B cell (primary cell): Measurements from ENCODE around the gene ERICH6B. TPM values are rescaled to one million over a fixed set of nuclear protein-coding genes. Genes with fewer than 3 reads are reported as not detected.

Experiments used
- ATAC-seq: fragments of 200-7000 bp; cut with Tn5 transposase; one replicate; pipeline ENCODE4 v1.10.0; 2021; ENCODE audit warnings: low read depth, mild to moderate bottlenecking, moderate number of reproducible peaks, moderate library complexity
- CTCF ChIA-PET: fragments of 350-600 bp; sonication (Branson Sonifier 250); formaldehyde crosslinking; loops from one replicate; lab custom pipeline; 2021; ENCODE audit warnings: antibody characterized with exemption, inconsistent platforms; lab: Charles Lee
- POLR2A ChIA-PET: fragments of 350-600 bp; sonication (Branson Sonifier 250); formaldehyde crosslinking; loops from one replicate; lab custom pipeline; 2021; ENCODE audit warnings: antibody characterized with exemption; lab: Charles Lee
- DNase-seq: peaks from one replicate; pipeline ENCODE4 v3.0.0; 2013
- H2AFZ ChIP-seq: 2 replicates; pipeline ENCODE4 v1.6.1; 2012; ENCODE audit warnings: mild to moderate bottlenecking, low read depth, low read length; ENCODE audit not compliant: insufficient read depth, poor library complexity, severe bottlenecking
- H3K27ac ChIP-seq, 2 donors: 1 replicate in 1 of 2; 2 replicates in 1 of 2; pipeline ENCODE4 v1.5.1; 2012 to 2013; ENCODE audit warnings: low read length in 2 of 2, mild to moderate bottlenecking in 2 of 2, moderate library complexity in 1 of 2
- H3K27me3 ChIP-seq, 4 experiments: fragments of 200-600 bp in 1 of 4; sonication (generic) in 1 of 4; replicated peaks in 1 of 4; 1 replicate in 2 of 4; 2 replicates in 2 of 4; pipeline versions ENCODE4 v1.6.1 to v1.7.0; 2013 to 2016; ENCODE audit warnings: low read length in 3 of 4, mild to moderate bottlenecking in 2 of 4, mixed read lengths in 1 of 4, moderate library complexity in 1 of 4; ENCODE audit not compliant: insufficient read depth in 4 of 4, control insufficient read depth in 3 of 4; ENCODE audit errors: control extremely low read depth in 1 of 4
- H3K36me3 ChIP-seq, 2 experiments: replicated peaks in 1 of 2; 1 replicate in 1 of 2; 2 replicates in 1 of 2; pipeline versions ENCODE4 v1.6.1 to v1.7.1; 2013; ENCODE audit warnings: low read length in 1 of 2; ENCODE audit not compliant: insufficient read depth in 2 of 2, control insufficient read depth in 1 of 2; ENCODE audit errors: control extremely low read depth in 1 of 2, extremely low read depth in 1 of 2
- H3K4me1 ChIP-seq, 2 donors: fragments of 200-600 bp in 1 of 2; sonication (generic) in 1 of 2; 1 replicate in 1 of 2; 2 replicates in 1 of 2; pipeline versions ENCODE4 v1.5.1 to v1.6.1; 2013 to 2017; ENCODE audit warnings: low read length in 2 of 2; ENCODE audit not compliant: control insufficient read depth in 2 of 2, insufficient read depth in 2 of 2
- H3K4me2 ChIP-seq: replicated peaks from 2 replicates; pipeline ENCODE3; 2012; ENCODE audit warnings: mild to moderate bottlenecking, low read depth, low read length; ENCODE audit not compliant: poor library complexity, severe bottlenecking
- H3K4me3 ChIP-seq, 5 experiments: fragments of 200-600 bp in 1 of 5; sonication (generic) in 1 of 5; 1 replicate in 3 of 5; 2 replicates in 2 of 5; pipeline versions ENCODE4 v1.5.1 to v1.7.0; 2011 to 2016; ENCODE audit warnings: low read length in 4 of 5, mild to moderate bottlenecking in 4 of 5, low read depth in 2 of 5, control low read depth in 1 of 5, moderate library complexity in 1 of 5; ENCODE audit not compliant: insufficient read depth in 1 of 5; ENCODE audit errors: control extremely low read depth in 1 of 5, extremely low read depth in 1 of 5
- H3K79me2 ChIP-seq: fragments of 200-600 bp; sonication (generic); one replicate; pipeline ENCODE4 v1.6.0; 2016; ENCODE audit warnings: low read length; ENCODE audit not compliant: control insufficient read depth, insufficient read depth
- H3K9ac ChIP-seq: fragments of 200-600 bp; sonication (generic); 2 replicates; pipeline ENCODE4 v1.6.1; 2017; ENCODE audit warnings: mild to moderate bottlenecking, low read length, moderate library complexity
- H3K9me3 ChIP-seq, 3 donors: one replicate each; pipeline versions ENCODE4 v1.6.1 to v1.7.1; 2013; ENCODE audit warnings: low read length in 2 of 3; ENCODE audit not compliant: control insufficient read depth in 2 of 3, insufficient read depth in 1 of 3; ENCODE audit errors: control extremely low read depth in 1 of 3
- H4K20me1 ChIP-seq: 2 replicates; pipeline ENCODE4 v1.6.0; 2012; ENCODE audit warnings: mild to moderate bottlenecking, low read length; ENCODE audit not compliant: insufficient read depth, control insufficient read depth, poor library complexity, severe bottlenecking
- H3K27ac Mint-ChIP-seq: one replicate; pipeline ENCODE4 v1.8.0; 2021; ENCODE audit warnings: mixed read lengths
- H3K27me3 Mint-ChIP-seq: one replicate; pipeline ENCODE4 v1.8.0; 2021; ENCODE audit warnings: mixed read lengths
- H3K4me1 Mint-ChIP-seq: one replicate; pipeline ENCODE4 v1.8.0; 2021; ENCODE audit warnings: mixed read lengths
- H3K4me3 Mint-ChIP-seq: one replicate; pipeline ENCODE4 v1.8.0; 2021; ENCODE audit warnings: mixed read lengths
- H3K9me3 Mint-ChIP-seq: one replicate; pipeline ENCODE4 v1.8.0; 2022; ENCODE audit warnings: mixed read lengths; ENCODE audit not compliant: insufficient read depth
- CTCF ChIP-seq: fragments of 200-600 bp; IDR thresholded peaks from one replicate; pipeline ENCODE4 v1.8.0; 2022; ENCODE audit warnings: antibody characterized with exemption, mild to moderate bottlenecking
- EZH2 ChIP-seq: IDR thresholded peaks from 2 replicates; pipeline ENCODE4 v1.6.1; 2012; ENCODE audit warnings: borderline replicate concordance, low read depth, mild to moderate bottlenecking, moderate library complexity, low read length; ENCODE audit not compliant: insufficient read depth, poor library complexity, severe bottlenecking
- WGBS: methylation state at CpG from one replicate; pipeline ENCODE4 v1.1.5; 2013; ENCODE audit warnings: missing lambda C conversion rate; ENCODE audit not compliant: insufficient coverage; 5-methylcytosine and 5-hydroxymethylcytosine counted together
- intact Hi-C: fragments of 100-400 bp; cut with micrococcal nuclease; formaldehyde crosslinking; loops from one replicate; pipeline ENCODE4 v1.10.0; 2022
- polyA plus RNA-seq: library from polyadenylated mRNA; depleted of rRNA; stranded (reverse); fragments of >200 nt; gene quantifications from 2 replicates; pipeline ENCODE4 v1.2.3, GENCODE V29; 2012
- total RNA-seq, 2 donors: library from RNA; stranded (reverse); fragments of 120-200 nt in 1 of 2; gene quantifications; 1 replicate in 1 of 2; 2 replicates in 1 of 2; pipeline versions ENCODE4 v1.2.3 to v1.2.4, GENCODE V29; 2013 to 2022

Gene ERICH6B
- total and polyA plus RNA-seq, 2 donors (not counting 1 experiment from before 2014, with no cell fraction given): not detected

- no peaks in the 10 kb centered on the region for H3K79me2 ChIP-seq
- no peaks in the 10 kb centered on the region for H3K4me1 ChIP-seq
- Mint-ChIP-seq H3K4me1 (no peaks in the 10 kb centered on the region), H3K27me3 (peaks cover 23% of the 10 kb centered on the region), H3K9me3 (no peaks in the 10 kb centered on the region), H3K4me3 (no peak overlapping the region), H3K27ac (no peak overlapping the region)
- 77% methylated on average over 3 of the region's 4 CpGs for WGBS
- ChIA-PET POLR2A (no interaction called here), CTCF (no interaction called here)
- no peak for ATAC-seq
- H3K9me3 ChIP-seq: no peaks in the 10 kb centered on the region
- no peak for DNase-seq
- H3K27ac ChIP-seq: no peak overlapping the region
- no peak overlapping the region for H3K9ac ChIP-seq
- no peak overlapping the region for H3K4me2 ChIP-seq
- intact Hi-C loops: no loop called here
- no peak overlapping the region for H3K4me3 ChIP-seq
- no peak overlapping the region for H2AFZ ChIP-seq
- no peaks in the 10 kb centered on the region for H3K36me3 ChIP-seq
- H4K20me1 ChIP-seq: no peaks in the 10 kb centered on the region
- peaks cover 0 to 4% (median under 1%) of the 10 kb centered on the region in 4 experiments for H3K27me3 ChIP-seq
- TF ChIP-seq CTCF: no peak
- no peak for TF ChIP-seq EZH2
These were observed 39.1 kb downstream of the ERICH6B start for GRCh38 chr13:45576466-45576865.

GRCh38 chr13:45575830-45576180 lies 39.7 kb downstream of the ERICH6B start:
- H2AFZ ChIP-seq: no peak overlapping the region
- Mint-ChIP-seq H3K27ac (no peak overlapping the region), H3K9me3 (no peaks in the 10 kb centered on the region), H3K4me3 (no peak overlapping the region), H3K27me3 (peaks cover 25% of the 10 kb centered on the region), H3K4me1 (no peaks in the 10 kb centered on the region)
- TF ChIP-seq EZH2 (no peak), CTCF (no peak)
- no peaks in the 10 kb centered on the region for H3K9me3 ChIP-seq
- no CpG with 5 or more reads among the region's 1 CpG for WGBS
- no peaks in the 10 kb centered on the region for H3K36me3 ChIP-seq
- ATAC-seq (no peak), DNase-seq (no peak)
- H3K4me1 ChIP-seq: no peaks in the 10 kb centered on the region
- peaks cover 0 to 4% (median 1%) of the 10 kb centered on the region in 4 experiments for H3K27me3 ChIP-seq
- no peak overlapping the region for H3K4me2 ChIP-seq
- no peaks in the 10 kb centered on the region for H4K20me1 ChIP-seq
- no peak overlapping the region for H3K4me3 ChIP-seq
- CTCF ChIA-PET: no interaction called here
- POLR2A ChIA-PET: no interaction called here
- no peaks in the 10 kb centered on the region for H3K79me2 ChIP-seq
- intact Hi-C loops: no loop called here
- H3K27ac ChIP-seq: no peak overlapping the region
- no peak overlapping the region for H3K9ac ChIP-seq
